NOMO-1 (cell line): Measurements from ENCODE around the gene TBPL1.

Source experiments
- DNase-seq, 2 experiments: peaks; one replicate each; lab custom pipeline; 2025; ENCODE audit not compliant: unreplicated experiment in 2 of 2; lab: John Stamatoyannopoulos, UW

TBPL1 gene

GRCh38 chr6:134034961-134035822 lies 82.2 kb downstream of the TBPL1 start:
- DNase-seq = no peak

DNA sequence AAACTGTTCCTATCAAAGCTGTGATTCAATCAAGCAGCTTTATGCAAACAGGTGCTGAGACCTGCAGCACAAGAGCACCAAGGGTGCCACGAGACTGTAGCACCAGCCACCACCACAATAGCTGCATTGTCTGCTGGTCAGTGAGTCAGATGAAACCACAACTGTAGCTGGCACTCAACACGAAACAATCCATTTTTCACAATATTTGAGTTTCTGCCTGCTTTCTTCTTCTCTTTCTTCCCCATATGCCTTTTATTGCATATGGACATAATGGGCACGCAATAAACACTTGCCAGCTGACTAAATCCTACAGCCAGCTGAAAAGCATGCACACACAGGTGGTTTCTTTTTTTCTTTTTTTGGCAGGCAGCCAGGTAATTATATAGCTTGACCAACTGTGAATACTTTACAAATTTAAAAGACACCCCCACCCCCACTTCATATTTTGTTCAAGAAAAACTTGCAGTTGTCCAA lies 82.8 kb downstream of the TBPL1 start:
- peak; percentile 5 to 13 for DNase-seq

GRCh38 chr6:134039116-134039515 lies 86.1 kb downstream of the TBPL1 start:
- no peak for DNase-seq
